Mesenchymal stem cell (in vitro differentiated cells and primary cell): ENCODE data around the gene SLC27A2.

Source experiments
- DNase-seq: peaks from one replicate; pipeline ENCODE4 v3.0.0-alpha.2; 2013
- H2AFZ ChIP-seq: one replicate; pipeline ENCODE4 v1.6.1; 2013; ENCODE audit warnings: low read depth, mild to moderate bottlenecking, control low read depth, inconsistent platforms, low read length, moderate library complexity
- H2AK5ac ChIP-seq: 2 replicates; pipeline ENCODE4 v1.6.1; 2013; ENCODE audit warnings: low read length, moderate library complexity, mild to moderate bottlenecking, inconsistent platforms; ENCODE audit not compliant: severe bottlenecking
- H2BK120ac ChIP-seq: one replicate; pipeline ENCODE4 v1.6.1; 2013; ENCODE audit warnings: low read depth, mild to moderate bottlenecking, inconsistent platforms, low read length, moderate library complexity
- H2BK12ac ChIP-seq, 2 experiments: one replicate each; pipeline ENCODE4 v1.6.1; 2013; ENCODE audit warnings: inconsistent platforms in 2 of 2, low read length in 2 of 2, mild to moderate bottlenecking in 2 of 2, moderate library complexity in 2 of 2, control low read depth in 1 of 2
- H2BK15ac ChIP-seq: one replicate; pipeline ENCODE4 v1.6.1; 2013; ENCODE audit warnings: mild to moderate bottlenecking, low read depth, inconsistent platforms; ENCODE audit not compliant: poor library complexity, severe bottlenecking
- H2BK5ac ChIP-seq: 2 replicates; pipeline ENCODE4 v1.6.1; 2013; ENCODE audit warnings: low read depth, mild to moderate bottlenecking, low read length, control low read depth, inconsistent platforms; ENCODE audit not compliant: poor library complexity, severe bottlenecking
- H3K14ac ChIP-seq, 2 experiments: one replicate each; pipeline ENCODE4 v1.6.1; 2013; ENCODE audit warnings: inconsistent platforms in 2 of 2, low read length in 2 of 2, control low read depth in 1 of 2, mild to moderate bottlenecking in 1 of 2, moderate library complexity in 1 of 2
- H3K18ac ChIP-seq, 2 experiments: one replicate each; pipeline ENCODE4 v1.6.1; 2013; ENCODE audit warnings: inconsistent platforms in 2 of 2, low read length in 2 of 2, control low read depth in 1 of 2, low read depth in 1 of 2, mild to moderate bottlenecking in 1 of 2
- H3K23ac ChIP-seq, 2 experiments: one replicate each; pipeline ENCODE4 v1.6.1; 2013; ENCODE audit warnings: inconsistent platforms in 2 of 2, low read length in 2 of 2, mild to moderate bottlenecking in 2 of 2, moderate library complexity in 2 of 2, control low read depth in 1 of 2
- H3K27ac ChIP-seq: 2 replicates; pipeline ENCODE4 v1.5.1; 2013; ENCODE audit warnings: mild to moderate bottlenecking, moderate library complexity, low read length, control low read depth, inconsistent platforms; ENCODE audit not compliant: poor library complexity, severe bottlenecking
- H3K27me3 ChIP-seq, 2 experiments: 2 replicates each; pipeline versions ENCODE4 v1.6.1 to v1.7.0; 2013; ENCODE audit warnings: low read length in 2 of 2, mild to moderate bottlenecking in 2 of 2, moderate library complexity in 2 of 2, control low read depth in 1 of 2, inconsistent platforms in 1 of 2; ENCODE audit not compliant: control insufficient read depth in 1 of 2, insufficient read depth in 1 of 2
- H3K36me3 ChIP-seq, 2 experiments: 2 replicates each; pipeline versions ENCODE4 v1.6.1 to v1.7.0; 2013; ENCODE audit warnings: low read length in 2 of 2, control low read depth in 1 of 2, inconsistent platforms in 1 of 2, low read depth in 1 of 2, mild to moderate bottlenecking in 1 of 2; ENCODE audit not compliant: insufficient read depth in 2 of 2, control insufficient read depth in 1 of 2
- H3K4ac ChIP-seq, 2 experiments: one replicate each; pipeline ENCODE4 v1.6.1; 2013; ENCODE audit warnings: inconsistent platforms in 2 of 2, low read length in 2 of 2, mild to moderate bottlenecking in 2 of 2, moderate library complexity in 2 of 2, control low read depth in 1 of 2, low read depth in 1 of 2
- H3K4me1 ChIP-seq: 2 replicates; pipeline ENCODE4 v1.6.1; 2013; ENCODE audit warnings: low read depth, low read length, control low read depth; ENCODE audit not compliant: control insufficient read depth, insufficient read depth
- H3K4me2 ChIP-seq: 2 replicates; pipeline ENCODE4 v1.6.1; 2013; ENCODE audit warnings: low read length, mild to moderate bottlenecking, inconsistent platforms; ENCODE audit not compliant: poor library complexity, severe bottlenecking
- H3K4me3 ChIP-seq, 2 experiments: 2 replicates each; pipeline versions ENCODE4 v1.5.1 to v1.7.0; 2013; ENCODE audit warnings: low read length in 2 of 2, mild to moderate bottlenecking in 2 of 2, control low read depth in 1 of 2, low read depth in 1 of 2; ENCODE audit not compliant: insufficient read depth in 1 of 2
- H3K79me1 ChIP-seq: replicated peaks from 2 replicates; pipeline ENCODE4 v1.6.1; 2013; ENCODE audit warnings: mild to moderate bottlenecking, control low read depth, low read length, inconsistent platforms; ENCODE audit not compliant: poor library complexity, severe bottlenecking
- H3K9ac ChIP-seq: 2 replicates; pipeline ENCODE4 v1.7.0; 2013; ENCODE audit warnings: mild to moderate bottlenecking, low read length, moderate library complexity
- H3K9me3 ChIP-seq: 2 replicates; pipeline ENCODE4 v1.7.0; 2013; ENCODE audit warnings: mild to moderate bottlenecking, low read length; ENCODE audit not compliant: control insufficient read depth
- H4K8ac ChIP-seq: one replicate; pipeline ENCODE4 v1.6.1; 2013; ENCODE audit warnings: inconsistent platforms, mild to moderate bottlenecking, low read length, moderate library complexity
- H4K91ac ChIP-seq: one replicate; pipeline ENCODE4 v1.6.1; 2013; ENCODE audit warnings: mild to moderate bottlenecking, low read length, inconsistent platforms
- WGBS: methylation state at CpG from one replicate; pipeline ENCODE4 v1.1.7; 2013; ENCODE audit warnings: mixed read lengths; 5-methylcytosine and 5-hydroxymethylcytosine counted together

The SLC27A2 gene

GRCh38 chr15:50137330-50137761 is 44.6 kb upstream of the SLC27A2 start:
- Histone ChIP-seq H3K4ac (no peak overlapping the region), H3K23ac (no peak overlapping the region), H4K91ac (no peak overlapping the region), H2AFZ (no peak overlapping the region), H2BK120ac (no peak overlapping the region), H3K9ac (peak overlapping the region; percentile 86), H4K8ac (no peak overlapping the region), H3K4me2 (no peak overlapping the region), H3K27ac (no peak overlapping the region), H2BK12ac (peak overlapping the region; percentile 4 to 28), H3K36me3 (no peaks in the 10 kb centered on the region), H3K4me3 (peak overlapping the region in 1 of 2 experiments; percentile 48), H2AK5ac (no peak overlapping the region), H2BK5ac (no peak overlapping the region), H3K18ac (peak overlapping the region; percentile 35 to 84), H3K4me1 (peaks cover 4% of the 10 kb centered on the region), H3K9me3 (no peaks in the 10 kb centered on the region), H3K14ac (no peak overlapping the region), H3K27me3 (no peaks in the 10 kb centered on the region), H3K79me1 (no peaks in the 10 kb centered on the region), H2BK15ac (no peak overlapping the region)
- 0% methylated on average over 7 of the region's 7 CpGs for WGBS
- peak; percentile 99 for DNase-seq

- Histone ChIP-seq H3K9ac (peak overlapping the region; percentile 86), H3K27ac (no peak overlapping the region), H4K8ac (no peak overlapping the region), H3K4me2 (no peak overlapping the region), H2AFZ (no peak overlapping the region), H3K9me3 (no peaks in the 10 kb centered on the region), H3K4ac (peak overlapping the region; percentile 73), H2BK12ac (peak overlapping the region; percentile 4 to 98), H3K79me1 (no peaks in the 10 kb centered on the region), H3K14ac (peak overlapping the region in 1 of 2 experiments; percentile 59), H2BK15ac (no peak overlapping the region), H3K4me1 (peaks cover 4% of the 10 kb centered on the region), H3K4me3 (no peak overlapping the region), H2AK5ac (no peak overlapping the region), H3K18ac (peak overlapping the region; percentile 35 to 84), H3K23ac (no peak overlapping the region), H3K36me3 (no peaks in the 10 kb centered on the region), H3K27me3 (no peaks in the 10 kb centered on the region), H4K91ac (no peak overlapping the region), H2BK5ac (no peak overlapping the region), H2BK120ac (no peak overlapping the region)
- DNase-seq = no peak
- 90% methylated on average over 2 of the region's 2 CpGs for WGBS
Measured at GRCh38 chr15:50137893-50138292, 44.1 kb upstream of the SLC27A2 start.

- H3K36me3 ChIP-seq = no peaks in the 10 kb centered on the region
- H3K14ac ChIP-seq = no peak overlapping the region
- H2BK12ac ChIP-seq = no peak overlapping the region
- H2BK120ac ChIP-seq = no peak overlapping the region
- H3K4me3 ChIP-seq = no peak overlapping the region
- H3K23ac ChIP-seq = no peak overlapping the region
- H3K27ac ChIP-seq = no peak overlapping the region
- H3K18ac ChIP-seq = no peak overlapping the region
- no peaks in the 10 kb centered on the region for H3K9me3 ChIP-seq
- no peak overlapping the region for H2BK5ac ChIP-seq
- peak overlapping the region; percentile 86 for H3K9ac ChIP-seq
- peaks cover 4% of the 10 kb centered on the region for H3K4me1 ChIP-seq
- H2AK5ac ChIP-seq = no peak overlapping the region
- DNase-seq = peak; percentile 26
- H3K4me2 ChIP-seq = no peak overlapping the region
- no peak overlapping the region for H4K8ac ChIP-seq
- no peak overlapping the region for H3K4ac ChIP-seq
- no peak overlapping the region for H4K91ac ChIP-seq
- H3K27me3 ChIP-seq = no peaks in the 10 kb centered on the region
- H3K79me1 ChIP-seq = no peaks in the 10 kb centered on the region
- no peak overlapping the region for H2AFZ ChIP-seq
- no peak overlapping the region for H2BK15ac ChIP-seq
Measured at GRCh38 chr15:50138391-50138790, 43.6 kb upstream of the SLC27A2 start.

- H3K18ac ChIP-seq = no peak overlapping the region
- no peak overlapping the region for H3K14ac ChIP-seq
- no peak overlapping the region for H3K9ac ChIP-seq
- H4K91ac ChIP-seq = no peak overlapping the region
- WGBS = no CpG with 5 or more reads among the region's 1 CpG
- H3K4ac ChIP-seq = no peak overlapping the region
- peaks cover 4% of the 10 kb centered on the region for H3K4me1 ChIP-seq
- no peak overlapping the region for H3K4me3 ChIP-seq
- H3K9me3 ChIP-seq = no peaks in the 10 kb centered on the region
- no peaks in the 10 kb centered on the region for H3K36me3 ChIP-seq
- no peak overlapping the region for H3K27ac ChIP-seq
- no peak overlapping the region for H3K4me2 ChIP-seq
- H3K27me3 ChIP-seq = no peaks in the 10 kb centered on the region
- no peak overlapping the region for H3K23ac ChIP-seq
- no peak overlapping the region for H2BK120ac ChIP-seq
- no peaks in the 10 kb centered on the region for H3K79me1 ChIP-seq
- H2AK5ac ChIP-seq = no peak overlapping the region
- peak; percentile 36 for DNase-seq
- no peak overlapping the region for H2BK12ac ChIP-seq
- no peak overlapping the region for H4K8ac ChIP-seq
- no peak overlapping the region for H2AFZ ChIP-seq
- no peak overlapping the region for H2BK15ac ChIP-seq
- H2BK5ac ChIP-seq = no peak overlapping the region
Measured at GRCh38 chr15:50140098-50140497, 41.9 kb upstream of the SLC27A2 start.
